ENCODE data around the gene C11orf86. TPM values are rescaled to one million over a fixed set of nuclear protein-coding genes. Genes with fewer than 3 reads are reported as not detected.

C11orf86 gene
- total RNA-seq, 4 donors from 2014 or later = 21.0 to 88.3 (median 56.1) TPM; not detected in 1

DNA sequence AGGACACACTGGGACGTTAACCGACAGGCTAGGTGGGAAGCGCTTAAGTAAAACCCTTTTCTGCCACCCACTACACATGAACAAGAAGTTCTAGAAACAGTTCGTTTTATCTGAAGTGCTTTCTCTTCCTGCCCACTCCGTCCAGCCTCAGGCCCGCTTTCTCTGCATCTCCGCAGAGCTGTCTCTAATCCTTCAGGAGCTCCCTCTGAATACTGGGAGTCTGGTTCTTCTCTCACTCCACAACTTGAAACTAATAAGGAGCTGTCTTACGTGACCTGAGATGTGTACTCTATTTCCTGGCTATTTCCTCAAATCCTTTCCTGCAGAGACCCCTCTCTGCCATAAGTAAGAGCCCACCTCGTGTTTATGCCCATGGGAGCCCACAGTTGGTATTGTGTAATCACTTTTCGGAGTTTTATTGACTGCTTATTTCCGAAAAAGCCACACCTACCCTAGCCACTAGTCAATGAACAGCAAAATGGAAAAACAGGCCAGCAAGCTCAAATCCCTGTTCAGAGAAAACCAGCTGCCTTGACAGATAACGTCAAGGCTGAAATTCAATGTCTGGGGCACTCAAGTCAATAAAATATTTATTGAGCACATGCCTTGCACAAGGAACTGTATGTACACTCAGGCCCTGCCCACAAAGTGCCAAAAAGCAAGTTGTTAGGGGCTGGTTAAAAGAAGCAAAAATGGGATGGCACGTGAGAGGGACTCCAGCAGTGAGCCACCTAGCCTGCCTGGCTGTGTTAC lies 21.8 kb upstream of the C11orf86 start:
- Histone ChIP-seq H3K4me1 (peaks cover 3 to 43% (median 24%) of the 10 kb centered on the region in 4 donors), H3K27me3 (no peaks in the 10 kb centered on the region), H3K4me3 (no peak overlapping the region), H3K27ac (peak overlapping the region in 3 of 4 donors; percentile 22 to 43 (median 32)), H3K9me3 (no peaks in the 10 kb centered on the region), H3K36me3 (no peaks in the 10 kb centered on the region)
- DNase-seq = no peak
- intact Hi-C loops (cut with DNase I; ENCODE audit: low total_unique reads) (no loop called here), in situ Hi-C loops (cut with MboI; ENCODE audit: low pct_ligation_motif_present in 1 of 4, low pct_unique_long_range_greater_than_20kb in 1 of 4, low sequenced_read_pairs in 3 of 4) (no loop called here)
- 53 to 64% methylated on average over 9 to 13 of the region's 13 CpGs for WGBS, 2 donors (ENCODE audit: low coverage in 1 of 2)
- TF ChIP-seq, protein P1, sequence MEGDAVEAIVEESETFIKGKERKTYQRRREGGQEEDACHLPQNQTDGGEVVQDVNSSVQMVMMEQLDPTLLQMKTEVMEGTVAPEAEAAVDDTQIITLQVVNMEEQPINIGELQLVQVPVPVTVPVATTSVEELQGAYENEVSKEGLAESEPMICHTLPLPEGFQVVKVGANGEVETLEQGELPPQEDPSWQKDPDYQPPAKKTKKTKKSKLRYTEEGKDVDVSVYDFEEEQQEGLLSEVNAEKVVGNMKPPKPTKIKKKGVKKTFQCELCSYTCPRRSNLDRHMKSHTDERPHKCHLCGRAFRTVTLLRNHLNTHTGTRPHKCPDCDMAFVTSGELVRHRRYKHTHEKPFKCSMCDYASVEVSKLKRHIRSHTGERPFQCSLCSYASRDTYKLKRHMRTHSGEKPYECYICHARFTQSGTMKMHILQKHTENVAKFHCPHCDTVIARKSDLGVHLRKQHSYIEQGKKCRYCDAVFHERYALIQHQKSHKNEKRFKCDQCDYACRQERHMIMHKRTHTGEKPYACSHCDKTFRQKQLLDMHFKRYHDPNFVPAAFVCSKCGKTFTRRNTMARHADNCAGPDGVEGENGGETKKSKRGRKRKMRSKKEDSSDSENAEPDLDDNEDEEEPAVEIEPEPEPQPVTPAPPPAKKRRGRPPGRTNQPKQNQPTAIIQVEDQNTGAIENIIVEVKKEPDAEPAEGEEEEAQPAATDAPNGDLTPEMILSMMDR (IDR thresholded peaks at IDR 0.05) = no peak

DNA sequence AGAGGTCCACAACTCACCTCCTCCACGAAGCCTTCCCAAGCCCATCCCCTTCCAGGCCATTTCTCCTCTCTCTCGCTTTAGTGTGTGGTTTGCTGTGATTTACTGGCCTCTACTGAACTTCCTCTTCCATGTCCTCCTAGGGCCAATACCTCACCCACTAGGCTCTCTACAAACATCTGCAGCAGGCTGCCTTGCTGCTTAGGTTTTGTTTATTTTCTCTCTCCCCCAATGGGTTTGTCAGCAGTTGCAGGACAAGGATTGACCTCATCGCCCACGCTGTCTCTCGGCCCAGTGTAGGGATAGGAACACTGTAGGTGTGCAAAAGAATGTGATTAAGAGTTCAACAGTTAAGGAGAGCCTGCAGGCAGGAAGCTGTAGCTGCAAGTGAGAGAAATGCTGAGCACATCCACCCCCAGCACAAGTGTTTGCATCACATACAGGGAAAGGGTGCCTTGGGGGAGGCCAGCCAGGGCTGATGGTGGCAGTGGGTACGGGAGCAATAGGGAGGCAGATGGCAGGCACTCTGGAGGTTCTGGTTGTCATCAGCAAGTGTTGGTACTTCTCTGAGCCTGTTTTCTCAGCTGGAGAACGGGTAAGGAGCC lies 18.3 kb upstream of the C11orf86 start:
- Histone ChIP-seq H3K27me3 (no peaks in the 10 kb centered on the region), H3K4me3 (no peak overlapping the region), H3K9me3 (no peaks in the 10 kb centered on the region), H3K4me1 (peaks cover 9 to 44% (median 24%) of the 10 kb centered on the region in 4 donors), H3K27ac (peak overlapping the region; percentile 68 to 91 (median 83)), H3K36me3 (no peaks in the 10 kb centered on the region)
- DNase-seq = no peak
- in situ Hi-C loops (cut with MboI; ENCODE audit: low pct_ligation_motif_present in 1 of 4, low pct_unique_long_range_greater_than_20kb in 1 of 4, low sequenced_read_pairs in 3 of 4) = no loop called here
- 50 to 69% methylated on average over 3 to 7 of the region's 7 CpGs for WGBS, 2 donors (ENCODE audit: low coverage in 1 of 2)
- intact Hi-C loops (cut with DNase I; ENCODE audit: low total_unique reads) = no loop called here
- TF ChIP-seq, protein P1 (IDR thresholded peaks at IDR 0.05) = peak in 1 of 5 experiments; percentile 18
- TF ChIP-seq POLR2A (IDR thresholded peaks at IDR 0.05) = no peak

DNA sequence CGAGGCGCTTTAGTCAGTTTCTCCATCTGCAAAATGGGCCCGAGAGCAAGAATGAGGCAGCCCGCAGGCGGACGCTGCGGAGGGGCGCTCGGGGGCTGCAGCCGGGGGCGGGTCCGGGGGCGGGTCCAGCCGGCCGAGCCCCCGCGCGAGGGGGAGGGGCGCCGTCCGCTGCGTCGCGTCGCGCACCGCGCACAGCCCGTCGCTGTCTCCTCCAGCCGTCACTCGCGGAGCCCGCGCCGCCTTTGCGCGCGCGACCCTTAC lies 17.2 kb upstream of the C11orf86 start:
- 0% methylated on average over 1 of the region's 40 CpGs; no CpG with 5 or more reads in 1 of the 2 donors for WGBS, 2 donors (ENCODE audit: low coverage in 1 of 2)
- Histone ChIP-seq H3K27ac (peak overlapping the region; percentile 68 to 91 (median 83)), H3K4me3 (peak overlapping the region; percentile 59 to 83 (median 64)), H3K9me3 (no peaks in the 10 kb centered on the region), H3K36me3 (no peaks in the 10 kb centered on the region), H3K4me1 (peaks cover 9 to 37% (median 19%) of the 10 kb centered on the region in 4 donors), H3K27me3 (no peaks in the 10 kb centered on the region)
- intact Hi-C loops (cut with DNase I; ENCODE audit: low total_unique reads) (no loop called here), in situ Hi-C loops (cut with MboI; ENCODE audit: low pct_ligation_motif_present in 1 of 4, low pct_unique_long_range_greater_than_20kb in 1 of 4, low sequenced_read_pairs in 3 of 4) (no loop called here)
- TF ChIP-seq EP300 (IDR thresholded peaks at IDR 0.05; ENCODE audit: low read depth) (no peak), POLR2AphosphoS5 (IDR thresholded peaks at IDR 0.05) (no peak), POLR2A (IDR thresholded peaks at IDR 0.05) (no peak)
- TF ChIP-seq, protein P1 (IDR thresholded peaks at IDR 0.05) = no peak
- DNase-seq = no peak

DNA sequence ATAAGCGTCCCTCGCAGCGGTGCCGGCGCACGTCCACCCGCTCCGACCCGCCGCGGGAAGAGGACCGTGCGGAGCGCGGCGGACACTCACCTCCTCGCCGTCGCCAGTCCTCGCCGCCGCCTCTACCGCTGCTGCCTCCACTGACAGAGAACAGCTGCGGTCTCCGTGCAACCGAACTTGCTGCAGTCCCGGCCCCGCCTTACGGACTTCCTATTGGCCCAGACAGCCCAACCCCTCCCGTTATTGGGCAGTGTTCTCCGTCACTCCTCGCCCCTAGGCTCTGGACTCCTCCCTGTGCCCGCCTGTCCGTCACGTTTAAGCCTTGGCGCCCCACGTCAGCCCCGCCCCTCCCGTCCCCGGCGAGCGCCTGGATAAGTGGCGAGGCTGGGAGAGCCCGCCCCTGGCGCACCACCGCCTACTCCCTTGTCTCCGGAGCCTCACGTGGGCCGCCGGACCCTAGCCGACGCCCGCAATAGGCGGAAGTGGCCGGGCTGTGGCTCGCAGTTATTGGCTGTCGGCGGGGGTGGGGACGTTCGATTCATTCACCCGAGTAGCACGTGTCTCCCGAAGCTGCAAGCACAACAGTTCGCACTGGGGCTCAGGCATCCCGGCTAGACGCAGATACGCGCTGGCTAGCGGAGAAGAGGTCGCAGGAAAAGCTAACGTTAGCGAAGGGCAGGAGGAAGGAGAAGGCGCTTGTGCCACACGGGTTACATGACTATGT lies 16.7 kb upstream of the C11orf86 start, which contains the start of gene PC:
Gene PC, minus strand, starts transcription at position 152 of the 724 bp plus-strand sequence. CDS start 86,224 bp downstream, outside the sequence.
- H3K4me3 ChIP-seq = peak within 1 kb of the TSS; percentile 59 to 83 (median 64)
- peak; percentile 89 for TF ChIP-seq POLR2A (IDR thresholded peaks at IDR 0.05)
- peak; percentile 95 to 96 (median 96) for TF ChIP-seq POLR2AphosphoS5 (IDR thresholded peaks at IDR 0.05)
- TF ChIP-seq, protein P1 (IDR thresholded peaks at IDR 0.05) = no peak
- in situ Hi-C loops (cut with MboI; ENCODE audit: low pct_ligation_motif_present in 1 of 4, low pct_unique_long_range_greater_than_20kb in 1 of 4, low sequenced_read_pairs in 3 of 4) (no loop called here), intact Hi-C loops (cut with DNase I; ENCODE audit: low total_unique reads) (no loop called here)
- H3K9me3 ChIP-seq = no peaks in the 10 kb centered on the region
- no peaks in the 10 kb centered on the region for H3K27me3 ChIP-seq
- no peaks in the 10 kb centered on the region for H3K36me3 ChIP-seq
- peak within 1 kb of the TSS; percentile 68 to 91 (median 83) for H3K27ac ChIP-seq
- peaks cover 9 to 32% (median 17%) of the 10 kb centered on the region in 4 donors for H3K4me1 ChIP-seq
- DNase-seq = peak; percentile 99
- 1% methylated on average over 54 of the region's 74 CpGs; no CpG with 5 or more reads in 1 of the 2 donors for WGBS, 2 donors (ENCODE audit: low coverage in 1 of 2)

Data from transverse colon (tissue), 4 donors.